ENCODE data around the gene ADAM10. TPM values are rescaled to one million over a fixed set of nuclear protein-coding genes. Genes with fewer than 3 reads are reported as not detected.

ADAM10 gene
- total and polyA plus RNA-seq, 2 donors (not counting 1 experiment from before 2014, with no cell fraction given), result 18.8 to 138 TPM

DNA sequence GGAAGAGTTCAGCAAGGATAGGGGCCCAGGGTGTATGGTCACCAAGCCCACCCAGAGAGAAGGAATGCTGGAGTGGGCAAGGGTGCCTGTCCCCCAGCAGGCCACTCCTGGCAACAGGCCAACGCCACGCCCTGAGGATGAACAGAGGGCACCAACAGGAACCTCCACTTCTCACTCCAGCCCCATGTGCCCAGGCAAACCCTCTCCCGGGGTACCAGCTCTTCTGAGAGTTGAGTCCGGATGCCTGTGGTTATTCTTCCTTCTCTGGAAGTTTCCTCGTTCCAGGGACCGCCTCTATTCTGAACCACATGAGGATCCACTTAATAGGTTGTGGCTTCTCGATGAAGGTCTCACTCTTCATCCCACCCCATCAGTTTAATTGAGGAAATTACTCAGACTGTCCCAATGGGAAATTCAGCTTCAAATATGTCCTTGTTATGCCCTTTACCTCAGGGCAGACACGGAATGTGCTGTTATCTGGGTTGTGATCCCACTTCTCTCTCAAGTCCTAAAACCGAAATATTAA is 203.4 kb downstream of the ADAM10 start:
- intact Hi-C loops (cut with micrococcal nuclease), result no loop called here
- H3K9me3 Mint-ChIP-seq (ENCODE audit: insufficient read depth), result no peaks in the 10 kb centered on the region
- Histone ChIP-seq H3K27ac (ENCODE audit: low read length in 2 of 2) (no peak overlapping the region), H2AFZ (ENCODE audit: insufficient read depth, low read depth, low read length, poor library complexity, severe bottlenecking) (no peak overlapping the region), H3K79me2 (ENCODE audit: control insufficient read depth, insufficient read depth, low read length) (no peaks in the 10 kb centered on the region), H3K9ac (ENCODE audit: low read length) (no peak overlapping the region), H3K4me1 (ENCODE audit: control insufficient read depth in 2 of 2, insufficient read depth in 2 of 2, low read length in 2 of 2) (peaks cover 0 to 2% of the 10 kb centered on the region in 2 donors), H3K36me3 (replicated peaks in 1 of 2; ENCODE audit: control extremely low read depth in 1 of 2, control insufficient read depth in 1 of 2, extremely low read depth in 1 of 2, insufficient read depth in 2 of 2, low read length in 1 of 2) (no peaks in the 10 kb centered on the region), H3K27me3 (replicated peaks in 1 of 4; ENCODE audit: control extremely low read depth in 1 of 4, control insufficient read depth in 3 of 4, insufficient read depth in 4 of 4, low read length in 3 of 4) (peaks cover 0 to 3% (median 1%) of the 10 kb centered on the region in 4 experiments), H4K20me1 (ENCODE audit: control insufficient read depth, insufficient read depth, low read length, poor library complexity, severe bottlenecking) (no peaks in the 10 kb centered on the region), H3K4me2 (replicated peaks; ENCODE audit: low read depth, low read length, poor library complexity, severe bottlenecking) (no peak overlapping the region), H3K9me3 (ENCODE audit: control extremely low read depth in 1 of 3, control insufficient read depth in 2 of 3, insufficient read depth in 1 of 3, low read length in 2 of 3) (no peaks in the 10 kb centered on the region), H3K4me3 (ENCODE audit: control extremely low read depth in 1 of 5, extremely low read depth in 1 of 5, insufficient read depth in 1 of 5, low read depth in 2 of 5, low read length in 4 of 5) (no peak overlapping the region)
- ChIA-PET POLR2A (no interaction called here), CTCF (no interaction called here)
- no peak for DNase-seq
- H3K27ac Mint-ChIP-seq, result no peak overlapping the region
- peaks cover 8% of the 10 kb centered on the region for H3K27me3 Mint-ChIP-seq
- H3K4me1 Mint-ChIP-seq, result peaks cover 2% of the 10 kb centered on the region
- H3K4me3 Mint-ChIP-seq, result no peak overlapping the region
- ATAC-seq (ENCODE audit: low read depth), result no peak
- WGBS (ENCODE audit: insufficient coverage), result 88% methylated on average over 6 of the region's 9 CpGs
- no peak for TF ChIP-seq EZH2 (IDR thresholded peaks at IDR 0.05; ENCODE audit: borderline replicate concordance, insufficient read depth, low read depth, low read length, poor library complexity, severe bottlenecking)
- TF ChIP-seq, protein P1, sequence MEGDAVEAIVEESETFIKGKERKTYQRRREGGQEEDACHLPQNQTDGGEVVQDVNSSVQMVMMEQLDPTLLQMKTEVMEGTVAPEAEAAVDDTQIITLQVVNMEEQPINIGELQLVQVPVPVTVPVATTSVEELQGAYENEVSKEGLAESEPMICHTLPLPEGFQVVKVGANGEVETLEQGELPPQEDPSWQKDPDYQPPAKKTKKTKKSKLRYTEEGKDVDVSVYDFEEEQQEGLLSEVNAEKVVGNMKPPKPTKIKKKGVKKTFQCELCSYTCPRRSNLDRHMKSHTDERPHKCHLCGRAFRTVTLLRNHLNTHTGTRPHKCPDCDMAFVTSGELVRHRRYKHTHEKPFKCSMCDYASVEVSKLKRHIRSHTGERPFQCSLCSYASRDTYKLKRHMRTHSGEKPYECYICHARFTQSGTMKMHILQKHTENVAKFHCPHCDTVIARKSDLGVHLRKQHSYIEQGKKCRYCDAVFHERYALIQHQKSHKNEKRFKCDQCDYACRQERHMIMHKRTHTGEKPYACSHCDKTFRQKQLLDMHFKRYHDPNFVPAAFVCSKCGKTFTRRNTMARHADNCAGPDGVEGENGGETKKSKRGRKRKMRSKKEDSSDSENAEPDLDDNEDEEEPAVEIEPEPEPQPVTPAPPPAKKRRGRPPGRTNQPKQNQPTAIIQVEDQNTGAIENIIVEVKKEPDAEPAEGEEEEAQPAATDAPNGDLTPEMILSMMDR (IDR thresholded peaks at IDR 0.05), result no peak

DNA sequence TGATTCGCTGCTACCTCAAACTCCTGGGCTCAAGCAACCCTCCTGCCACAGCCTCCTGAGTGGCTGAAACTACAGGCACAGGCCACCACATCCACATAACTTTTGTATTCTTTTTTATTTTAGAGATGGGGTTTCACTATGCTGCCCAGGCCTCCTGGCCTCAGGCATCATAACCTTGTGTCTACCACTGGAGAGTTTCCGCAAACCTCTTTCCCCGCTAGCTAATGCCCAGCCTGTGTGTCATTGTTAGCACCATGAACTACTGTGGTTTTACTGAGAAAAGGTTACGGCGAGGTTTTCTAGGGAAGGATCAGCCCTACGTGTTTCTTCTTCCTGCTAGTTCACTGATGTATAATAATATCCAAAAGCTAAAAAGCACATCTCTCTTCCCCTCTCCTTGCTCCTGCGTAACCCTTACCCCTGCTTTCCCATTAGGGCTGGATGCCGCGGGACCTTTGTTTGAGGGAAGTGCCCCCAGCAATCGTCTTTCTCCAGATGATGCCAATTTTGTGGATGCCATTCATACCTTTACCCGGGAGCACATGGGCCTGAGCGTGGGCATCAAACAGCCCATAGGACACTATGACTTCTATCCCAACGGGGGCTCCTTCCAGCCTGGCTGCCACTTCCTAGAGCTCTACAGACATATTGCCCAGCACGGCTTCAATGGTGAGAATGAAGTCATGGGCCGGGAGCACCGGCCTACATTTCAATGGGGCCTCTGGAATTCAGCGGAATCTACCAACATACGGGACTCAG is 204.0 kb downstream of the ADAM10 start:
- no peaks in the 10 kb centered on the region for H4K20me1 ChIP-seq (ENCODE audit: control insufficient read depth, insufficient read depth, low read length, poor library complexity, severe bottlenecking)
- H3K4me1 ChIP-seq (ENCODE audit: control insufficient read depth in 2 of 2, insufficient read depth in 2 of 2, low read length in 2 of 2), result no peaks in the 10 kb centered on the region
- Mint-ChIP-seq H3K27ac (no peak overlapping the region), H3K4me1 (no peaks in the 10 kb centered on the region), H3K4me3 (no peak overlapping the region), H3K27me3 (peaks cover 5% of the 10 kb centered on the region), H3K9me3 (ENCODE audit: insufficient read depth) (no peaks in the 10 kb centered on the region)
- H3K36me3 ChIP-seq (replicated peaks in 1 of 2; ENCODE audit: control extremely low read depth in 1 of 2, control insufficient read depth in 1 of 2, extremely low read depth in 1 of 2, insufficient read depth in 2 of 2, low read length in 1 of 2), result no peaks in the 10 kb centered on the region
- 96% methylated on average over 14 of the region's 18 CpGs for WGBS (ENCODE audit: insufficient coverage)
- H3K9ac ChIP-seq (ENCODE audit: low read length), result no peak overlapping the region
- H3K79me2 ChIP-seq (ENCODE audit: control insufficient read depth, insufficient read depth, low read length), result no peaks in the 10 kb centered on the region
- intact Hi-C loops (cut with micrococcal nuclease), result no loop called here
- ChIA-PET POLR2A (no interaction called here), CTCF (no interaction called here)
- no peaks in the 10 kb centered on the region for H3K9me3 ChIP-seq (ENCODE audit: control extremely low read depth in 1 of 3, control insufficient read depth in 2 of 3, insufficient read depth in 1 of 3, low read length in 2 of 3)
- no peak overlapping the region for H3K4me2 ChIP-seq (replicated peaks; ENCODE audit: low read depth, low read length, poor library complexity, severe bottlenecking)
- no peak for ATAC-seq (ENCODE audit: low read depth)
- TF ChIP-seq, protein P1 (IDR thresholded peaks at IDR 0.05), result no peak
- no peak for TF ChIP-seq EZH2 (IDR thresholded peaks at IDR 0.05; ENCODE audit: borderline replicate concordance, insufficient read depth, low read depth, low read length, poor library complexity, severe bottlenecking)
- no peak overlapping the region for H2AFZ ChIP-seq (ENCODE audit: insufficient read depth, low read depth, low read length, poor library complexity, severe bottlenecking)
- H3K4me3 ChIP-seq (ENCODE audit: control extremely low read depth in 1 of 5, extremely low read depth in 1 of 5, insufficient read depth in 1 of 5, low read depth in 2 of 5, low read length in 4 of 5), result no peak overlapping the region
- DNase-seq, result no peak
- H3K27ac ChIP-seq (ENCODE audit: low read length in 2 of 2), result no peak overlapping the region
- peaks cover 0 to under 1% (median 0%) of the 10 kb centered on the region in 4 experiments for H3K27me3 ChIP-seq (replicated peaks in 1 of 4; ENCODE audit: control extremely low read depth in 1 of 4, control insufficient read depth in 3 of 4, insufficient read depth in 4 of 4, low read length in 3 of 4)
